GM23248 (cell line): ENCODE measurements around the gene MPZL2. TPM values are rescaled to one million over a fixed set of nuclear protein-coding genes. Genes with fewer than 3 reads are reported as not detected.
A peak's percentile ranks its signal among the peaks of the same experiment; 100 is the strongest.

Experiments
- DNase-seq: peaks from one replicate; pipeline ENCODE4 v3.0.0-alpha.2; 2015
- H2AFZ ChIP-seq: fragments of 200-600 bp; sonication (generic); 2 replicates; pipeline ENCODE4 v1.6.1; 2016; ENCODE audit warnings: antibody characterized with exemption
- H3F3A ChIP-seq: fragments of 200-600 bp; sonication (generic); 2 replicates; pipeline ENCODE4 v1.6.1; 2016; ENCODE audit warnings: mild to moderate bottlenecking, antibody characterized with exemption, mixed run types; ENCODE audit not compliant: insufficient read depth
- H3K27ac ChIP-seq: fragments of 200-600 bp; sonication (generic); 2 replicates; pipeline ENCODE4 v1.5.1; 2016; ENCODE audit warnings: mild to moderate bottlenecking
- H3K27me3 ChIP-seq: fragments of 200-600 bp; sonication (generic); replicated peaks from 2 replicates; pipeline ENCODE4 v1.6.1; 2016; ENCODE audit warnings: mild to moderate bottlenecking; ENCODE audit not compliant: insufficient read depth
- H3K36me3 ChIP-seq: fragments of 200-600 bp; sonication (generic); 2 replicates; pipeline ENCODE4 v1.6.1; 2016; ENCODE audit warnings: low read depth, mild to moderate bottlenecking
- H3K4me1 ChIP-seq: fragments of 200-600 bp; sonication (generic); 2 replicates; pipeline ENCODE4 v1.6.1; 2016; ENCODE audit warnings: mild to moderate bottlenecking; ENCODE audit not compliant: insufficient read depth
- H3K4me2 ChIP-seq: fragments of 200-600 bp; sonication (generic); one replicate; pipeline ENCODE4 v1.6.1; 2016; ENCODE audit warnings: mild to moderate bottlenecking; ENCODE audit not compliant: unreplicated experiment
- H3K4me3 ChIP-seq: fragments of 200-600 bp; sonication (generic); 2 replicates; pipeline ENCODE4 v1.5.1; 2016; ENCODE audit warnings: mild to moderate bottlenecking
- H3K79me2 ChIP-seq: fragments of 200-600 bp; sonication (generic); 2 replicates; pipeline ENCODE4 v1.6.1; 2016; ENCODE audit warnings: mild to moderate bottlenecking; ENCODE audit not compliant: insufficient read depth
- H3K9ac ChIP-seq: fragments of 200-600 bp; sonication (generic); 2 replicates; pipeline ENCODE4 v1.6.1; 2016; ENCODE audit warnings: mild to moderate bottlenecking
- H3K9me2 ChIP-seq: fragments of 200-600 bp; sonication (generic); 2 replicates; pipeline ENCODE4 v1.6.1; 2016; ENCODE audit warnings: mixed run types, mild to moderate bottlenecking, moderate library complexity; ENCODE audit not compliant: insufficient read depth
- H3K9me3 ChIP-seq: fragments of 200-600 bp; sonication (generic); one replicate; pipeline ENCODE4 v1.6.1; 2017; ENCODE audit warnings: low read depth
- H4K20me1 ChIP-seq: fragments of 200-600 bp; sonication (generic); 2 replicates; pipeline ENCODE4 v1.6.0; 2016; ENCODE audit not compliant: insufficient read depth
- EZH2 ChIP-seq: fragments of 200-600 bp; sonication (generic); IDR thresholded peaks from 2 replicates; pipeline ENCODE4 v1.6.1; 2018; ENCODE audit warnings: antibody characterized with exemption, mild to moderate bottlenecking; ENCODE audit not compliant: insufficient read depth, poor library complexity, severe bottlenecking
- EZH2phosphoT487 ChIP-seq: fragments of 200-600 bp; sonication (generic); IDR thresholded peaks from 2 replicates; pipeline ENCODE4 v1.6.1; 2018; ENCODE audit warnings: antibody characterized with exemption, moderate library complexity, mild to moderate bottlenecking, low read depth; ENCODE audit not compliant: insufficient read depth
- WGBS, 2 experiments: methylation state at CpG; one replicate each; pipeline ENCODE4 v1.1.6; 2015 to 2017; ENCODE audit warnings: low lambda C conversion rate in 2 of 2, low coverage in 1 of 2; ENCODE audit errors: missing lambda C conversion rate in 2 of 2; 5-methylcytosine and 5-hydroxymethylcytosine counted together
- in situ Hi-C: fragments of 300-500 bp; cut with MboI; formaldehyde crosslinking; loops from 2 replicates; pipeline ENCODE4 v1.15.0; 2020
- polyA plus RNA-seq: library from polyadenylated mRNA; unstranded; fragments of >200 nt; fragmentation: Nextera tagmentation; extraction: Ambion mirVana; gene quantifications from 2 replicates; pipeline ENCODE4 v1.2.1, GENCODE V29; 2016
- total RNA-seq: library from RNA; depleted of rRNA; stranded (reverse); fragments of >200 nt; shearing (Covaris generic); gene quantifications from 2 replicates; pipeline ENCODE4 v1.2.3, GENCODE V29; 2014

Gene MPZL2
- total and polyA plus RNA-seq, 2 experiments from 2014 or later, result not detected

- Histone ChIP-seq H3K36me3 (no peaks in the 10 kb centered on the region), H3K9me2 (no peaks in the 10 kb centered on the region), H3K9ac (no peak overlapping the region), H2AFZ (no peak overlapping the region), H3K9me3 (no peaks in the 10 kb centered on the region), H3K4me3 (no peak overlapping the region), H3K27me3 (peaks cover 22% of the 10 kb centered on the region), H3K79me2 (no peaks in the 10 kb centered on the region), H3K4me1 (no peaks in the 10 kb centered on the region), H3K27ac (no peak overlapping the region), H3K4me2 (no peak overlapping the region), H4K20me1 (no peaks in the 10 kb centered on the region), H3F3A (no peaks in the 10 kb centered on the region)
- in situ Hi-C loops, result no loop called here
- peak; percentile 55 for DNase-seq
- 42 to 44% methylated on average over 3 of the region's 3 CpGs for WGBS, 2 experiments
- TF ChIP-seq EZH2phosphoT487 (no peak), EZH2 (no peak)
These were observed 31.8 kb upstream of the MPZL2 start for GRCh38 chr11:118295815-118296454.

GRCh38 chr11:118295199-118295598 is 31.1 kb upstream of the MPZL2 start:
- H3F3A ChIP-seq, result no peaks in the 10 kb centered on the region
- H3K4me3 ChIP-seq, result no peak overlapping the region
- H3K9me3 ChIP-seq, result no peaks in the 10 kb centered on the region
- H3K79me2 ChIP-seq, result no peaks in the 10 kb centered on the region
- H3K4me1 ChIP-seq, result no peaks in the 10 kb centered on the region
- 38 to 40% methylated on average over 5 of the region's 5 CpGs for WGBS, 2 experiments
- no peak overlapping the region for H2AFZ ChIP-seq
- no peak overlapping the region for H3K9ac ChIP-seq
- H3K36me3 ChIP-seq, result no peaks in the 10 kb centered on the region
- H3K27me3 ChIP-seq, result peaks cover 22% of the 10 kb centered on the region; the same call in 1 of the 2 replicates
- H3K9me2 ChIP-seq, result no peaks in the 10 kb centered on the region
- no peak overlapping the region for H3K27ac ChIP-seq
- no peak overlapping the region for H3K4me2 ChIP-seq
- in situ Hi-C loops, result no loop called here
- H4K20me1 ChIP-seq, result no peaks in the 10 kb centered on the region
- TF ChIP-seq EZH2phosphoT487 (no peak), EZH2 (no peak)
- peak; percentile 21 for DNase-seq

GRCh38 chr11:118294053-118294452 is 30.0 kb upstream of the MPZL2 start:
- DNase-seq, result no peak
- H3K36me3 ChIP-seq, result no peaks in the 10 kb centered on the region
- in situ Hi-C loops, result no loop called here
- H3F3A ChIP-seq, result no peaks in the 10 kb centered on the region
- no peak overlapping the region for H3K9ac ChIP-seq
- no peaks in the 10 kb centered on the region for H3K79me2 ChIP-seq
- 52 to 57% methylated on average over 2 of the region's 2 CpGs for WGBS, 2 experiments
- no peaks in the 10 kb centered on the region for H3K9me3 ChIP-seq
- H3K4me2 ChIP-seq, result no peak overlapping the region
- TF ChIP-seq EZH2phosphoT487 (no peak), EZH2 (no peak)
- H4K20me1 ChIP-seq, result no peaks in the 10 kb centered on the region
- H3K4me1 ChIP-seq, result no peaks in the 10 kb centered on the region
- peaks cover 27% of the 10 kb centered on the region; the same call in 1 of the 2 replicates for H3K27me3 ChIP-seq
- H3K9me2 ChIP-seq, result no peaks in the 10 kb centered on the region
- no peak overlapping the region for H3K27ac ChIP-seq
- H3K4me3 ChIP-seq, result no peak overlapping the region
- H2AFZ ChIP-seq, result no peak overlapping the region

- H4K20me1 ChIP-seq, result no peaks in the 10 kb centered on the region
- H3K79me2 ChIP-seq, result no peaks in the 10 kb centered on the region
- DNase-seq, result peak; percentile 16
- H3K9me2 ChIP-seq, result no peaks in the 10 kb centered on the region
- no peak for TF ChIP-seq EZH2phosphoT487
- TF ChIP-seq EZH2, result no peak
- H3K9ac ChIP-seq, result no peak overlapping the region
- H3K9me3 ChIP-seq, result no peaks in the 10 kb centered on the region
- in situ Hi-C loops, result no loop called here
- no peak overlapping the region for H3K27ac ChIP-seq
- H3K4me1 ChIP-seq, result no peaks in the 10 kb centered on the region
- 63 to 66% methylated on average over 9 of the region's 9 CpGs for WGBS, 2 experiments
- H3K27me3 ChIP-seq, result peaks cover 37% of the 10 kb centered on the region
- no peaks in the 10 kb centered on the region for H3F3A ChIP-seq
- no peak overlapping the region for H3K4me3 ChIP-seq
- no peaks in the 10 kb centered on the region for H3K36me3 ChIP-seq
- no peak overlapping the region for H2AFZ ChIP-seq
- no peak overlapping the region for H3K4me2 ChIP-seq
These were observed 27.5 kb upstream of the MPZL2 start for GRCh38 chr11:118291477-118292135.
